ENCODE data around the gene VLDLR. TPM values are rescaled to one million over a fixed set of nuclear protein-coding genes. Genes with fewer than 3 reads are reported as not detected.

Gene VLDLR
- total and polyA plus RNA-seq, 4 donors: 28.5 to 35.4 (median 32.5) TPM

- Histone ChIP-seq H3K36me3 (ENCODE audit: control insufficient read depth, insufficient read depth, low read length) (no peaks in the 10 kb centered on the region), H3K4me1 (ENCODE audit: control insufficient read depth, insufficient read depth, low read length) (peaks cover 4% of the 10 kb centered on the region), H3K27me3 (ENCODE audit: control insufficient read depth, insufficient read depth, low read length) (no peaks in the 10 kb centered on the region), H3K4me3 (ENCODE audit: low read depth, low read length) (no peak overlapping the region), H3K27ac (ENCODE audit: low read depth, low read length) (no peak overlapping the region), H3K9me3 (ENCODE audit: control insufficient read depth, insufficient read depth, low read length) (no peaks in the 10 kb centered on the region)
- no peak for DNase-seq (ENCODE audit: low read depth in 4 of 6, low spot score in 6 of 6)
- 83% methylated on average over 1 of the region's 2 CpGs for WGBS (ENCODE audit: insufficient coverage)
These were observed 8.6 kb downstream of the VLDLR start for GRCh38 chr9:2630158-2630557.

DNA sequence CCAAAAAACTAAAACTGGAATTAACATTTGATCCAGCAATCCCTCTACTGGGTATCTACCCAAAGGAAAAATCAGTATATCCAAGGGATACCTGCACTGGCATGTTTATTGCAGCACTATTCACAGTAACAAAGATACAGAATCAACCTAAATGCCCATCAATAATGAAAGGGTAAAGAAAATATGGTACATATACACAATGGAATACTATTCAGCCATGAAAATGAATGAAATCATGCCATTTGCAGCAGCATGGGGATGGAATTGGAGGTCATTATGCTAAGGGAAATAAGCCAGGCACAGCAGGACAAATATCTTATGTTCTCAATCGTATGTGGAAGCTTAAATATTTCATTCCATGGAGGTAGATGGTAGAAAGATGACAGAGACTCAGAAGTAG, 9.7 kb downstream of the VLDLR start:
- H3K9me3 ChIP-seq (ENCODE audit: control insufficient read depth, insufficient read depth, low read length): no peaks in the 10 kb centered on the region
- H3K27ac ChIP-seq (ENCODE audit: low read depth, low read length): no peak overlapping the region
- H3K36me3 ChIP-seq (ENCODE audit: control insufficient read depth, insufficient read depth, low read length): no peaks in the 10 kb centered on the region
- DNase-seq (ENCODE audit: low read depth in 4 of 6, low spot score in 6 of 6): no peak
- no peaks in the 10 kb centered on the region for H3K27me3 ChIP-seq (ENCODE audit: control insufficient read depth, insufficient read depth, low read length)
- 100% methylated on average over 1 of the region's 1 CpG for WGBS (ENCODE audit: insufficient coverage)
- no peak overlapping the region for H3K4me3 ChIP-seq (ENCODE audit: low read depth, low read length)
- H3K4me1 ChIP-seq (ENCODE audit: control insufficient read depth, insufficient read depth, low read length): peaks cover 4% of the 10 kb centered on the region

DNA sequence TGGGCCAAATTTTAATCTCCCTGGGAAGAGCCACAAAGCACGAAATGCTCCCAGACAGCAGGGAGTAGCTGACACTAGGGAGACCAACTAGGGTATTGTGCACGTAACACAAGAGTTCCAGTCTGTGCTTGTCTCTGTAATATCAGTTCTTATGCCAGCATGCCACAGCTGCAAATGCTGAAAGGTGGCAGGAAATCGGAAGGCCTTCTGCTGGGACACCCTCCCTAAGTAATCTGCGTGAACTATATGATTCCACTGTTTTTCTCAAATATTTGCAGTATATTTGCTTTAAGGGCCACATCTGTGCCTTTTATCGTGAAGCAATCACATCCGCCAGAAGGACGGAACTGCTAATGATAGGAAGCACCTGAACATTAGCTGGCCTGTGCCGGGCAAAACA, 12.6 kb downstream of the VLDLR start:
- Histone ChIP-seq H3K9me3 (ENCODE audit: control insufficient read depth, insufficient read depth, low read length) (no peaks in the 10 kb centered on the region), H3K4me1 (ENCODE audit: control insufficient read depth, insufficient read depth, low read length) (peaks cover 4% of the 10 kb centered on the region), H3K4me3 (ENCODE audit: low read depth, low read length) (no peak overlapping the region), H3K27me3 (ENCODE audit: control insufficient read depth, insufficient read depth, low read length) (no peaks in the 10 kb centered on the region), H3K27ac (ENCODE audit: low read depth, low read length) (no peak overlapping the region), H3K36me3 (ENCODE audit: control insufficient read depth, insufficient read depth, low read length) (no peaks in the 10 kb centered on the region)
- peak in 2 of 6 donors; percentile 11 to 28 for DNase-seq (ENCODE audit: low read depth in 4 of 6, low spot score in 6 of 6)
- WGBS (ENCODE audit: insufficient coverage): 58% methylated on average over 6 of the region's 8 CpGs

- Histone ChIP-seq H3K27ac (ENCODE audit: low read depth, low read length) (no peak overlapping the region), H3K9me3 (ENCODE audit: control insufficient read depth, insufficient read depth, low read length) (no peaks in the 10 kb centered on the region), H3K27me3 (ENCODE audit: control insufficient read depth, insufficient read depth, low read length) (no peaks in the 10 kb centered on the region), H3K4me3 (ENCODE audit: low read depth, low read length) (no peak overlapping the region), H3K36me3 (ENCODE audit: control insufficient read depth, insufficient read depth, low read length) (no peaks in the 10 kb centered on the region), H3K4me1 (ENCODE audit: control insufficient read depth, insufficient read depth, low read length) (peaks cover 4% of the 10 kb centered on the region)
- WGBS (ENCODE audit: insufficient coverage): 71% methylated on average over 1 of the region's 3 CpGs
- no peak for DNase-seq (ENCODE audit: low read depth in 4 of 6, low spot score in 6 of 6)
These were observed 13.2 kb downstream of the VLDLR start for GRCh38 chr9:2634818-2635217.

- H3K27me3 ChIP-seq (ENCODE audit: control insufficient read depth, insufficient read depth, low read length): no peaks in the 10 kb centered on the region
- DNase-seq (ENCODE audit: low read depth in 4 of 6, low spot score in 6 of 6): no peak
- H3K9me3 ChIP-seq (ENCODE audit: control insufficient read depth, insufficient read depth, low read length): no peaks in the 10 kb centered on the region
- H3K4me3 ChIP-seq (ENCODE audit: low read depth, low read length): no peak overlapping the region
- peaks cover 4% of the 10 kb centered on the region for H3K4me1 ChIP-seq (ENCODE audit: control insufficient read depth, insufficient read depth, low read length)
- peaks cover under 1% of the 10 kb centered on the region for H3K36me3 ChIP-seq (ENCODE audit: control insufficient read depth, insufficient read depth, low read length)
- H3K27ac ChIP-seq (ENCODE audit: low read depth, low read length): no peak overlapping the region
- 100% methylated on average over 1 of the region's 2 CpGs for WGBS (ENCODE audit: insufficient coverage)
These were observed 14.3 kb downstream of the VLDLR start for GRCh38 chr9:2635922-2636321.

DNA sequence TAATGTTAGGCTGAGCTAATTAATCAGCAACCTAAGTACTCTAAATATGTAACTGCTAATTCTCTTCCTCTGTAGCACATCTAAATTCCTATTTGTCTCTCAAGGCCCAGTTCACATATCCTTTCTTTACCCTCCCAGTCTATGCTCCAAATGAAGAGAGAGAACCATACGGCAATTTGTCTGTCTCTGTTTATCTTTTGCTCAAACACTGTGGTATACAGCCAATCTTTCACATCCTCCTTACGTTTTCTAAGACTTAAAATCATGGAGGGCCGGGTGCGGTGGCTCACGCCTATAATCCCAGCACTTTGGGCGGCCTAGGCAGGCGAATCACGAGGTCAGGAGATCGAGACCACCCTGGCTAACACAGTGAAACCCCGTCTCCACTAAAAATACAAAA, 15.8 kb downstream of the VLDLR start:
- no peak overlapping the region for H3K4me3 ChIP-seq (ENCODE audit: low read depth, low read length)
- peaks cover 4% of the 10 kb centered on the region for H3K4me1 ChIP-seq (ENCODE audit: control insufficient read depth, insufficient read depth, low read length)
- 99% methylated on average over 6 of the region's 10 CpGs for WGBS (ENCODE audit: insufficient coverage)
- no peaks in the 10 kb centered on the region for H3K9me3 ChIP-seq (ENCODE audit: control insufficient read depth, insufficient read depth, low read length)
- peaks cover 6% of the 10 kb centered on the region for H3K36me3 ChIP-seq (ENCODE audit: control insufficient read depth, insufficient read depth, low read length)
- no peak for DNase-seq (ENCODE audit: low read depth in 4 of 6, low spot score in 6 of 6)
- no peaks in the 10 kb centered on the region for H3K27me3 ChIP-seq (ENCODE audit: control insufficient read depth, insufficient read depth, low read length)
- no peak overlapping the region for H3K27ac ChIP-seq (ENCODE audit: low read depth, low read length)

DNA sequence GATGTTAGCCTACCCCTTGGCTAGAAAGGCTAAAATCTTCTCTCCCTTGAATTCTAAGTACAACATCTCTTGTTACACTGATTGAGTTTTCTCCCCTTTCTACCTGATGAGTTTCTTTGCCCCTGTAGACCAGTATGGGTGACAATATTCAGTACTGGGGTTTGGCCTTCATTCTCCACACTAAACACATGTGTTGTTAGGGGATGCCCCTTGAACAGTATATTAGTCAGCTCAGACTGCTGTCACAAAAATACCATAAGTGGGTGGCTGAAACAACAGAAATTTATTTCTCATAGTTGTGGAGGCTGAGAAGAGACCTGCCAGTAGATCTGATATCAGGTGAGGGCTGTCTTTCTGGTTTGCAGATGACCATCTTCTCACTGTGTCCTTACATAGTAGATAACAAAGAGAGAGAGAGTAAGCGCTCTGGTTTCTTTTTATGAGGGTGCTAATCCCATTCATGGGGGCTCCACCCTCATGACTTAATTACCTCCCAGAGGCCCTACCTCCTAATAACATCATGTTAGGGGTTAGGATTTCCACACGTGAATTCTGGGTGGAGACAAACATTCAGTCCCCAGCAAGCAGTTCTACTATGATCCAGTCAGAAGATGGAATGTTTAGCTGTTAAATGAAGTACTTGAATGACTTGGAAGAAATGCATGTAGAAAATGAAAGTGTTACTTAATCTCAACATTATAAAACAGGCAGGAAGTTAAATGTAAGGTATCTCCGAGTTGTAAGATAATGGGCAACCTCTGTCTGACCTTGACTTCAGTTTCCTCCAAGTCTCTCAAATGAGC, 17.5 kb downstream of the VLDLR start:
- Histone ChIP-seq H3K4me1 (ENCODE audit: control insufficient read depth, insufficient read depth, low read length) (peaks cover 4% of the 10 kb centered on the region), H3K27ac (ENCODE audit: low read depth, low read length) (no peak overlapping the region), H3K27me3 (ENCODE audit: control insufficient read depth, insufficient read depth, low read length) (no peaks in the 10 kb centered on the region), H3K9me3 (ENCODE audit: control insufficient read depth, insufficient read depth, low read length) (no peaks in the 10 kb centered on the region), H3K4me3 (ENCODE audit: low read depth, low read length) (no peak overlapping the region), H3K36me3 (ENCODE audit: control insufficient read depth, insufficient read depth, low read length) (peaks cover 16% of the 10 kb centered on the region)
- WGBS (ENCODE audit: insufficient coverage): no CpG with 5 or more reads among the region's 3 CpGs
- DNase-seq (ENCODE audit: low read depth in 4 of 6, low spot score in 6 of 6): no peak

DNA sequence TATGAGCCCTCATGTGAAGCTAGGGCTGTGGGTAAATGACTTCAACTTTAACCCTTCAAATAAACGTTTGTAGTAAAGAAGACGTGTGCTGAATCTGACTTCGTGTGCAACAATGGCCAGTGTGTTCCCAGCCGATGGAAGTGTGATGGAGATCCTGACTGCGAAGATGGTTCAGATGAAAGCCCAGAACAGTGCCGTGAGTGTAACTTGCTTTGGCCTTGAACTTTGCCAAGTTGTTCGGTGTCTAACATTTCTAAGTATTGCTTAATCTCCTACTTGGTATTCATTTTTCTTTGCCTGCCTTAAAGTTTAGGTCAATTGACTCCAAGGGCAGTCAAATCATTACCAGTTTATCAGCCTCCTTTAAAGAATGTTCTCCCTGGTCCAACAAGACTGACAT, 18.2 kb downstream of the VLDLR start:
- no peak for DNase-seq (ENCODE audit: low read depth in 4 of 6, low spot score in 6 of 6)
- 96% methylated on average over 7 of the region's 7 CpGs for WGBS (ENCODE audit: insufficient coverage)
- Histone ChIP-seq H3K27ac (ENCODE audit: low read depth, low read length) (no peak overlapping the region), H3K36me3 (ENCODE audit: control insufficient read depth, insufficient read depth, low read length) (peaks cover 18% of the 10 kb centered on the region), H3K4me3 (ENCODE audit: low read depth, low read length) (no peak overlapping the region), H3K4me1 (ENCODE audit: control insufficient read depth, insufficient read depth, low read length) (no peaks in the 10 kb centered on the region), H3K9me3 (ENCODE audit: control insufficient read depth, insufficient read depth, low read length) (no peaks in the 10 kb centered on the region), H3K27me3 (ENCODE audit: control insufficient read depth, insufficient read depth, low read length) (no peaks in the 10 kb centered on the region)

DNA sequence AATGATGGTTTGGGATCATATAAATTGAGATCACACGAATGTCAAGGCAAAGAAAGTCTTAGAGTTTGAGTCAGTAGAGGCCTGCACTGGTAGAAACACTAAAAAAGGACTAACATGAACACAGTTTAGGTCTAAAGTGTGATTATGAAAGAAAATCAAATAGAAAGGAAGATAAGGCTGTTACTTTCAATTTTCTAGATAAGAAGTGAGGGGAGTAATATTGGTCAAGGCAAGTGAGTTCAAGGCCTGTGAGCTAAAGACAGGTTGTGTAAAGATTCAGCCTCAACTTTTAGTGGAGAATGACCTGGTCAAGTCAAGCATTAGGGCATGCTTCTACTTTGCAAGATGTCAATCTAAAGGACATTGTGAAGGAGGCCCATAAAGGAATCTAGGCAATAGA, 19.0 kb downstream of the VLDLR start:
- no peak overlapping the region for H3K27ac ChIP-seq (ENCODE audit: low read depth, low read length)
- WGBS (ENCODE audit: insufficient coverage): 89% methylated on average over 1 of the region's 1 CpG
- no peaks in the 10 kb centered on the region for H3K27me3 ChIP-seq (ENCODE audit: control insufficient read depth, insufficient read depth, low read length)
- H3K4me1 ChIP-seq (ENCODE audit: control insufficient read depth, insufficient read depth, low read length): no peaks in the 10 kb centered on the region
- no peak overlapping the region for H3K4me3 ChIP-seq (ENCODE audit: low read depth, low read length)
- no peak for DNase-seq (ENCODE audit: low read depth in 4 of 6, low spot score in 6 of 6)
- peaks cover 19% of the 10 kb centered on the region for H3K36me3 ChIP-seq (ENCODE audit: control insufficient read depth, insufficient read depth, low read length)
- no peaks in the 10 kb centered on the region for H3K9me3 ChIP-seq (ENCODE audit: control insufficient read depth, insufficient read depth, low read length)

GRCh38 chr9:2641033-2641432, 19.4 kb downstream of the VLDLR start:
- Histone ChIP-seq H3K9me3 (ENCODE audit: control insufficient read depth, insufficient read depth, low read length) (no peaks in the 10 kb centered on the region), H3K27me3 (ENCODE audit: control insufficient read depth, insufficient read depth, low read length) (no peaks in the 10 kb centered on the region), H3K27ac (ENCODE audit: low read depth, low read length) (no peak overlapping the region), H3K36me3 (ENCODE audit: control insufficient read depth, insufficient read depth, low read length) (peaks cover 20% of the 10 kb centered on the region), H3K4me1 (ENCODE audit: control insufficient read depth, insufficient read depth, low read length) (no peaks in the 10 kb centered on the region), H3K4me3 (ENCODE audit: low read depth, low read length) (no peak overlapping the region)
- no peak for DNase-seq (ENCODE audit: low read depth in 4 of 6, low spot score in 6 of 6)
- WGBS (ENCODE audit: insufficient coverage): 99% methylated on average over 8 of the region's 8 CpGs
